MM.1S (cell line): ENCODE measurements around the gene NRXN3.

Source experiments
- DNase-seq: peaks from one replicate; pipeline ENCODE4 v3.0.0-alpha.2; 2015
- H2AFZ ChIP-seq: fragments of 300-600 bp; sonication (generic); 2 replicates; pipeline ENCODE4 v1.6.0; 2016; ENCODE audit warnings: antibody characterized with exemption, low read length
- H3F3A ChIP-seq: fragments of 300-600 bp; sonication (generic); 2 replicates; pipeline ENCODE4 v1.6.1; 2016; ENCODE audit warnings: mild to moderate bottlenecking, antibody characterized with exemption, low read length, moderate library complexity, mixed read lengths; ENCODE audit not compliant: insufficient read depth
- H3K27ac ChIP-seq: fragments of 300-600 bp; sonication (generic); 2 replicates; pipeline ENCODE4 v1.5.1; 2016; ENCODE audit warnings: mild to moderate bottlenecking, low read length
- H3K27me3 ChIP-seq: fragments of 300-600 bp; sonication (generic); replicated peaks from 2 replicates; pipeline ENCODE4 v1.6.0; 2016; ENCODE audit warnings: low read length; ENCODE audit not compliant: insufficient read depth
- H3K36me3 ChIP-seq: fragments of 300-600 bp; sonication (generic); replicated peaks from 2 replicates; pipeline ENCODE4 v1.6.1; 2016; ENCODE audit warnings: mild to moderate bottlenecking, low read length, mixed read lengths; ENCODE audit not compliant: insufficient read depth
- H3K4me1 ChIP-seq: fragments of 300-600 bp; sonication (generic); 2 replicates; pipeline ENCODE4 v1.6.1; 2016; ENCODE audit warnings: low read length, mixed read lengths
- H3K4me2 ChIP-seq: fragments of 300-600 bp; sonication (generic); 2 replicates; pipeline ENCODE4 v1.6.0; 2016; ENCODE audit warnings: low read depth, low read length
- H3K4me3 ChIP-seq: fragments of 300-600 bp; sonication (generic); 2 replicates; pipeline ENCODE4 v1.5.1; 2016; ENCODE audit warnings: low read length, mixed read lengths
- H3K79me2 ChIP-seq: fragments of 300-600 bp; sonication (generic); 2 replicates; pipeline ENCODE4 v1.6.1; 2016; ENCODE audit warnings: mixed run types, low read length, mixed read lengths
- H3K9ac ChIP-seq: fragments of 300-600 bp; sonication (generic); 2 replicates; pipeline ENCODE4 v1.6.1; 2016; ENCODE audit warnings: low read length, mixed read lengths
- H3K9me2 ChIP-seq: fragments of 300-600 bp; sonication (generic); replicated peaks from 2 replicates; pipeline ENCODE4 v1.6.1; 2016; ENCODE audit warnings: mild to moderate bottlenecking, low read length, mixed read lengths; ENCODE audit not compliant: insufficient read depth
- H3K9me3 ChIP-seq: fragments of 300-600 bp; sonication (generic); replicated peaks from 2 replicates; pipeline ENCODE4 v1.6.1; 2016; ENCODE audit warnings: mild to moderate bottlenecking, low read length, mixed read lengths; ENCODE audit not compliant: insufficient read depth
- H4K20me1 ChIP-seq: fragments of 300-600 bp; sonication (generic); 2 replicates; pipeline ENCODE4 v1.6.1; 2016; ENCODE audit warnings: mild to moderate bottlenecking, low read length, moderate library complexity, mixed read lengths; ENCODE audit not compliant: insufficient read depth
- EZH2 ChIP-seq: fragments of 300-600 bp; sonication (generic); optimal IDR thresholded peaks from 2 replicates; pipeline ENCODE3; 2017; ENCODE audit warnings: low read depth, mild to moderate bottlenecking, antibody characterized with exemption, low read length, mixed read lengths
- EZH2phosphoT487 ChIP-seq: fragments of 300-600 bp; sonication (generic); IDR thresholded peaks from 2 replicates; pipeline ENCODE4 v1.6.1; 2018; ENCODE audit warnings: antibody characterized with exemption, low read length
- TF ChIP-seq, protein P1 (sequence below): fragments of 300-600 bp; sonication (generic); IDR thresholded peaks from 2 replicates; pipeline ENCODE4 v1.5.1; 2016; ENCODE audit warnings: antibody characterized with exemption, low read length, mixed read lengths

Gene NRXN3

DNA sequence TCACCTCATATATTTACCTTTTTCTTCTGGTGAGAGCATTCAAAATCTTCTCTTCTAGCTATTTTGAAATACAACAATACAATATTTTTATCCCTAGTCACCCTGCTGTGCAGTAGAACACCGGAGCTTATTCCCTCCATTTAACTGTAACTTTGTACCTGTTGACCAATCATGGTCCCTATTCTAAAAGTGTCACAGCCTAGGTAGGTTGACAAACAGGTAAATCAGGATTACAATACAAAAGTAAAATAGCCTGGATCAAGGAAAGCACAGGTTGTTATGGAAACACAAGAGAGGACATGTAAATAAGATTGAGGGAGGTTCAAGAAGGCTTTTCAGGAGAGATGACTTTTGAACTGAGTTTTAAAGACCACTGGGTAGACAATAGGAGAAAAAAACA is 1370.2 kb downstream of the NRXN3 start:
- no peak for DNase-seq
- Histone ChIP-seq H4K20me1 (no peaks in the 10 kb centered on the region), H3K27ac (no peak overlapping the region), H3K4me2 (no peak overlapping the region), H3K36me3 (no peaks in the 10 kb centered on the region), H3K27me3 (no peaks in the 10 kb centered on the region), H3F3A (no peaks in the 10 kb centered on the region), H3K9me3 (no peaks in the 10 kb centered on the region), H3K4me3 (no peak overlapping the region), H3K79me2 (no peaks in the 10 kb centered on the region), H3K9me2 (no peaks in the 10 kb centered on the region), H3K4me1 (no peaks in the 10 kb centered on the region), H3K9ac (no peak overlapping the region), H2AFZ (no peak overlapping the region)
- TF ChIP-seq EZH2phosphoT487 (no peak), EZH2 (no peak)
- TF ChIP-seq, protein P1, sequence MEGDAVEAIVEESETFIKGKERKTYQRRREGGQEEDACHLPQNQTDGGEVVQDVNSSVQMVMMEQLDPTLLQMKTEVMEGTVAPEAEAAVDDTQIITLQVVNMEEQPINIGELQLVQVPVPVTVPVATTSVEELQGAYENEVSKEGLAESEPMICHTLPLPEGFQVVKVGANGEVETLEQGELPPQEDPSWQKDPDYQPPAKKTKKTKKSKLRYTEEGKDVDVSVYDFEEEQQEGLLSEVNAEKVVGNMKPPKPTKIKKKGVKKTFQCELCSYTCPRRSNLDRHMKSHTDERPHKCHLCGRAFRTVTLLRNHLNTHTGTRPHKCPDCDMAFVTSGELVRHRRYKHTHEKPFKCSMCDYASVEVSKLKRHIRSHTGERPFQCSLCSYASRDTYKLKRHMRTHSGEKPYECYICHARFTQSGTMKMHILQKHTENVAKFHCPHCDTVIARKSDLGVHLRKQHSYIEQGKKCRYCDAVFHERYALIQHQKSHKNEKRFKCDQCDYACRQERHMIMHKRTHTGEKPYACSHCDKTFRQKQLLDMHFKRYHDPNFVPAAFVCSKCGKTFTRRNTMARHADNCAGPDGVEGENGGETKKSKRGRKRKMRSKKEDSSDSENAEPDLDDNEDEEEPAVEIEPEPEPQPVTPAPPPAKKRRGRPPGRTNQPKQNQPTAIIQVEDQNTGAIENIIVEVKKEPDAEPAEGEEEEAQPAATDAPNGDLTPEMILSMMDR: no peak

DNA sequence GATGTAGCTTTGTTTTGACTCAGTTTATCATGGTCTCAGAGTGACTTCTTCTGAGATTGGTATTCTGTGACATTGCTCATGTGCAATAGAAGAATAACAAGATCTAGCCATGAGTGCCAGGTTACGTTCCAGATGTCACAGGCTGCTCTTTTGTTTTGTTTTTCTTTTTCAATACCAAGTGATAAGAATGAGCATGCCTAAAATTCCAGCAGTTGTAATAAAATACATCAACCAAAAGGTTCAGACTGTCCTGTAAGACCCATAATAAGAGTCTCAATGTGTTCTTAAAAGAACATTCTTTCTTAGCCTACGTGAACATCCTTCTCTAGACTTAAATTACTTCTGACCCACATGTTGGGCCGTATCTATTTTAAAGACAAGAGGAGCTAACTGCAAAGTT is 1371.9 kb downstream of the NRXN3 start:
- no peaks in the 10 kb centered on the region for H3K4me1 ChIP-seq
- no peaks in the 10 kb centered on the region for H3K36me3 ChIP-seq
- no peaks in the 10 kb centered on the region for H3K9me3 ChIP-seq
- no peaks in the 10 kb centered on the region for H4K20me1 ChIP-seq
- no peaks in the 10 kb centered on the region for H3F3A ChIP-seq
- no peak for DNase-seq
- no peak overlapping the region for H3K27ac ChIP-seq
- H3K27me3 ChIP-seq: no peaks in the 10 kb centered on the region
- no peak for TF ChIP-seq EZH2
- TF ChIP-seq, protein P1: no peak
- H3K9ac ChIP-seq: no peak overlapping the region
- H3K4me2 ChIP-seq: no peak overlapping the region
- no peak overlapping the region for H2AFZ ChIP-seq
- no peak overlapping the region for H3K4me3 ChIP-seq
- H3K79me2 ChIP-seq: no peaks in the 10 kb centered on the region
- H3K9me2 ChIP-seq: no peaks in the 10 kb centered on the region

DNA sequence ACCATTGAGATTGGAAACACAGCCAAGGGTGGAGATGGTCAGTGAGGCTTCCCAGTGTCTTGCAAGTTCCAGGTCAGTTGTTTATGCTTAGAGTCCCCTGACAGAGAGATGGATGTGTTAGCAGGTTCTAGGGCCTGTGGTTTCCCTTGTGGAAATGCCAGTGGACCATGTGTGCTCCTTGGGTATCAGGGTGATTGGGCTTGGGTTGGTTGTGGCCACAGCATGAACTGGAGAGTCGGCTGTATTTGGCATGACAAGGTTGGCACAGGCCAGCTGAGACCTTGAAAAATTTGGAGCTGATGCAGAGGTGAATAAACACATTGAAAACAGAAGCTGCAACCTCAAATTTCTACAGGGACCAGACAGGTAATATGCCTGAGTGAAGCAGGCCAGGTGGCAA is 1373.2 kb downstream of the NRXN3 start:
- no peak for TF ChIP-seq EZH2
- TF ChIP-seq EZH2phosphoT487: no peak
- TF ChIP-seq, protein P1: no peak
- Histone ChIP-seq H3K9ac (no peak overlapping the region), H3K9me3 (no peaks in the 10 kb centered on the region), H3K79me2 (no peaks in the 10 kb centered on the region), H3K4me1 (no peaks in the 10 kb centered on the region), H4K20me1 (no peaks in the 10 kb centered on the region), H3K36me3 (no peaks in the 10 kb centered on the region), H3K27ac (no peak overlapping the region), H2AFZ (no peak overlapping the region), H3F3A (no peaks in the 10 kb centered on the region), H3K4me2 (no peak overlapping the region), H3K9me2 (no peaks in the 10 kb centered on the region), H3K4me3 (no peak overlapping the region), H3K27me3 (no peaks in the 10 kb centered on the region)
- DNase-seq: no peak
